IMR-90 (cell line): ENCODE measurements around the gene THYN1. TPM values are rescaled to one million over a fixed set of nuclear protein-coding genes. Genes with fewer than 3 reads are reported as not detected.

Source experiments
- ATAC-seq: fragments of 200-7000 bp; cut with Tn5 transposase; 2 replicates; pipeline ENCODE4 v1.9.1; 2020; ENCODE audit warnings: low read depth, mild to moderate bottlenecking, moderate library complexity
- BruUV-seq: library from RNA; stranded (reverse); fragments of 400-500 nt; replicated peaks from 2 replicates; lab custom pipeline; 2021; lab: Mats Ljungman, UMichigan
- CTCF ChIA-PET: fragments of 300-600 bp; formaldehyde crosslinking; extraction: SDS; loops from one replicate; lab custom pipeline; 2021; ENCODE audit warnings: antibody characterized with exemption; lab: Yijun Ruan, JAX
- POLR2A ChIA-PET: fragments of 300-600 bp; sonication (Branson Sonifier 250); formaldehyde crosslinking; loops from one replicate; lab custom pipeline; 2022; ENCODE audit warnings: antibody characterized with exemption; ENCODE audit not compliant: unreplicated experiment; lab: Charles Lee
- DNase-seq: peaks from one replicate; pipeline ENCODE4 v3.0.0; 2013
- H2AFZ ChIP-seq: replicated peaks from 2 replicates; pipeline ENCODE3; 2013; ENCODE audit warnings: low read length, mild to moderate bottlenecking; ENCODE audit not compliant: poor library complexity
- H2AK5ac ChIP-seq: 2 replicates; pipeline ENCODE4 v1.6.1; 2013; ENCODE audit warnings: low read depth, low read length, inconsistent platforms
- H2AK9ac ChIP-seq: replicated peaks from 2 replicates; pipeline ENCODE3; 2013; ENCODE audit warnings: mild to moderate bottlenecking, low read depth, low read length, moderate library complexity; ENCODE audit not compliant: poor library complexity
- H2BK120ac ChIP-seq: 2 replicates; pipeline ENCODE4 v1.6.1; 2013; ENCODE audit warnings: low read depth, low read length, inconsistent platforms
- H2BK15ac ChIP-seq: 3 replicates; pipeline ENCODE4 v1.6.1; 2013; ENCODE audit warnings: low read depth, low read length, inconsistent platforms
- H2BK20ac ChIP-seq: 2 replicates; pipeline ENCODE4 v1.6.1; 2013; ENCODE audit warnings: low read depth, mild to moderate bottlenecking, inconsistent platforms, low read length, moderate library complexity
- H2BK5ac ChIP-seq: 2 replicates; pipeline ENCODE4 v1.6.1; 2013; ENCODE audit warnings: mild to moderate bottlenecking, low read depth, low read length, inconsistent platforms; ENCODE audit not compliant: poor library complexity, severe bottlenecking
- H3K14ac ChIP-seq: replicated peaks from 2 replicates; pipeline ENCODE4 v1.6.1; 2013; ENCODE audit warnings: low read depth, low read length, inconsistent platforms
- H3K18ac ChIP-seq: 2 replicates; pipeline ENCODE4 v1.6.1; 2013; ENCODE audit warnings: low read depth, low read length, control low read depth
- H3K23ac ChIP-seq: 2 replicates; pipeline ENCODE4 v1.6.1; 2013; ENCODE audit warnings: low read depth, low read length, inconsistent platforms
- H3K27ac ChIP-seq: 2 replicates; pipeline ENCODE4 v1.5.1; 2013; ENCODE audit warnings: mild to moderate bottlenecking, control low read depth, low read length; ENCODE audit not compliant: insufficient read depth
- H3K27me3 ChIP-seq: 2 replicates; pipeline ENCODE4 v1.6.1; 2013; ENCODE audit warnings: low read length; ENCODE audit not compliant: control insufficient read depth, insufficient read depth
- H3K36me3 ChIP-seq: 2 replicates; pipeline ENCODE4 v1.6.1; 2013; ENCODE audit warnings: low read length, mixed read lengths; ENCODE audit not compliant: control insufficient read depth, insufficient read depth
- H3K4ac ChIP-seq: 2 replicates; pipeline ENCODE4 v1.6.1; 2013; ENCODE audit warnings: low read depth, low read length, inconsistent platforms
- H3K4me1 ChIP-seq: 2 replicates; pipeline ENCODE4 v1.6.1; 2013; ENCODE audit warnings: low read length, mixed read lengths; ENCODE audit not compliant: control insufficient read depth, insufficient read depth
- H3K4me2 ChIP-seq: 2 replicates; pipeline ENCODE4 v1.6.1; 2013; ENCODE audit warnings: low read depth, mild to moderate bottlenecking, control low read depth, low read length, moderate library complexity
- H3K4me3 ChIP-seq: 2 replicates; pipeline ENCODE4 v1.5.1; 2013; ENCODE audit warnings: low read depth, mild to moderate bottlenecking, control low read depth, low read length, moderate library complexity; ENCODE audit not compliant: insufficient read depth
- H3K56ac ChIP-seq: 2 replicates; pipeline ENCODE4 v1.6.1; 2013; ENCODE audit warnings: low read length, inconsistent platforms; ENCODE audit not compliant: insufficient read depth; ENCODE audit errors: extremely low read depth
- H3K79me1 ChIP-seq, 2 experiments: 2 replicates each; pipeline ENCODE4 v1.6.1; 2013; ENCODE audit warnings: low read length in 2 of 2, inconsistent platforms in 1 of 2, low read depth in 1 of 2
- H3K9ac ChIP-seq: 2 replicates; pipeline ENCODE4 v1.6.1; 2013; ENCODE audit warnings: low read depth, low read length, control low read depth
- H3K9me1 ChIP-seq: 2 replicates; pipeline ENCODE4 v1.6.1; 2013; ENCODE audit warnings: low read length, inconsistent platforms; ENCODE audit not compliant: insufficient read depth
- H3K9me3 ChIP-seq: 2 replicates; pipeline ENCODE4 v1.6.1; 2013; ENCODE audit warnings: low read length; ENCODE audit not compliant: control insufficient read depth, insufficient read depth
- H4K20me1 ChIP-seq: 2 replicates; pipeline ENCODE4 v1.6.1; 2013; ENCODE audit warnings: low read length, inconsistent platforms; ENCODE audit not compliant: insufficient read depth
- H4K5ac ChIP-seq: 2 replicates; pipeline ENCODE4 v1.6.1; 2013; ENCODE audit warnings: mild to moderate bottlenecking, low read depth, low read length, control low read depth
- H4K8ac ChIP-seq, 2 experiments: 2 replicates each; pipeline ENCODE4 v1.6.1; 2013; ENCODE audit warnings: low read depth in 2 of 2, low read length in 2 of 2, control low read depth in 1 of 2, inconsistent platforms in 1 of 2
- H4K91ac ChIP-seq: 2 replicates; pipeline ENCODE4 v1.6.1; 2013; ENCODE audit warnings: low read depth, low read length, inconsistent platforms; ENCODE audit not compliant: insufficient read depth
- BHLHE40 ChIP-seq: fragments of 150-350 bp; IDR thresholded peaks from 2 replicates; pipeline ENCODE4 v1.6.1; 2016; ENCODE audit warnings: mild to moderate bottlenecking, low read depth, low read length
- RCOR1 ChIP-seq: IDR thresholded peaks from 2 replicates; pipeline ENCODE4 v1.6.1; 2012; ENCODE audit warnings: mild to moderate bottlenecking, low read length, improper control_type of control experiment; ENCODE audit not compliant: insufficient replicate concordance
- RFX5 ChIP-seq: IDR thresholded peaks from 2 replicates; pipeline ENCODE4 v1.8.0; 2012; ENCODE audit warnings: low read depth, mild to moderate bottlenecking, low read length, moderate library complexity
- SMC3 ChIP-seq: fragments of 150-350 bp; IDR thresholded peaks from 2 replicates; pipeline ENCODE4 v1.6.1; 2016; ENCODE audit warnings: low read depth, mild to moderate bottlenecking, antibody characterized with exemption, low read length, moderate library complexity
- WGBS, 2 experiments: methylation state at CpG; one replicate each; pipeline versions ENCODE4 v1.1.5 to v1.1.7; 2013; ENCODE audit warnings: missing lambda C conversion rate in 2 of 2; ENCODE audit not compliant: insufficient read length in 1 of 2; ENCODE audit errors: extremely low coverage in 2 of 2; 5-methylcytosine and 5-hydroxymethylcytosine counted together
- dilution Hi-C: fragments of 300-500 bp; cut with HindIII; formaldehyde crosslinking; loops from one replicate; pipeline ENCODE4 v1.14.3; 2018; ENCODE audit warnings: low sequenced_read_pairs; ENCODE audit not compliant: unreplicated experiment
- in situ Hi-C: fragments of 300-500 bp; cut with MboI; formaldehyde crosslinking; loops from 3 replicates; pipeline ENCODE4 v1.14.3; 2019; ENCODE audit warnings: low sequenced_read_pairs, inconsistent platforms, mixed read lengths
- intact Hi-C: fragments of 100-400 bp; cut with micrococcal nuclease; formaldehyde crosslinking; loops from 2 replicates; pipeline ENCODE4 v1.10.0; 2022
- polyA plus RNA-seq, 3 experiments: library from polyadenylated mRNA; depleted of rRNA; stranded (reverse); fragments of >200 nt; gene quantifications; 2 replicates each; pipeline ENCODE4 v1.2.3, GENCODE V29; 2012; ENCODE audit warnings: low replicate concordance in 1 of 3
- total RNA-seq: library from RNA; depleted of rRNA; stranded (reverse); fragments of >200 nt; gene quantifications from 2 replicates; pipeline ENCODE4 v1.2.3, GENCODE V29; 2012

THYN1 gene
- total and polyA plus RNA-seq, 2 of the 4 experiments (the other 2 are of a cell fraction), result 43.1 to 72.1 TPM

DNA sequence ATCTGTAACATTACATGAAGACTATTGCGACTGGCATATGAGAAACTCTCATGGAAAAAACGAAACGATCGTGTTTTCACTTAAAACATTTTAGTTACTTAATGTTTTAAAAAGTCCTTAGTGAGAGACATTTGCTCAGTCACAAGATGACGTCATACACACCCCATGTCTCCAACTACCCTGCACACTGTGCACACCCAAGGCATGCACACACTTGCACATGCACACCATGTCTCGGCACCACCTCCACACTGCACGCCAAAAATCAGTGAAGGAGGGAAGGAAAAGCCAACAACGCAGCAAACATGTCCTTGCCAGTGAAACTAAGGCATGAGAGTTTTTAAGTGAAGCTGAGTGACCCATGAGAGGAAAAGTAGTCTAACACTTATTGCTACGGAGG lies 47.4 kb downstream of the THYN1 start:
- no peak overlapping the region for H2BK15ac ChIP-seq
- no TSS peak for BruUV-seq
- H3K4me1 ChIP-seq, result no peaks in the 10 kb centered on the region
- peaks cover 18% of the 10 kb centered on the region for H3K36me3 ChIP-seq
- POLR2A ChIA-PET, result no interaction called here
- DNase-seq (no peak), ATAC-seq (no peak)
- no peak overlapping the region for H3K23ac ChIP-seq
- no peaks in the 10 kb centered on the region for H3K27me3 ChIP-seq
- H3K4ac ChIP-seq, result no peak overlapping the region
- no peak overlapping the region for H3K14ac ChIP-seq
- no peaks in the 10 kb centered on the region for H3K9me3 ChIP-seq
- H2AFZ ChIP-seq, result no peak overlapping the region
- TF ChIP-seq BHLHE40, result no peak
- TF ChIP-seq RFX5, result no peak
- no peak for TF ChIP-seq SMC3
- no peak for TF ChIP-seq RCOR1
- WGBS, 2 experiments, result no CpG with 5 or more reads among the region's 9 CpGs
- H2AK9ac ChIP-seq, result no peak overlapping the region
- H4K5ac ChIP-seq, result no peak overlapping the region
- dilution Hi-C loops, result no loop called here
- H3K56ac ChIP-seq, result no peak overlapping the region
- no peak overlapping the region for H2BK120ac ChIP-seq
- H2BK20ac ChIP-seq, result no peak overlapping the region
- H3K9ac ChIP-seq, result no peak overlapping the region
- no peak overlapping the region for H2AK5ac ChIP-seq
- H4K20me1 ChIP-seq, result no peaks in the 10 kb centered on the region
- no peak overlapping the region for H3K4me3 ChIP-seq
- intact Hi-C loops, result no loop called here
- H4K91ac ChIP-seq, result no peak overlapping the region
- H3K4me2 ChIP-seq, result no peak overlapping the region
- H3K27ac ChIP-seq, result no peak overlapping the region
- CTCF ChIA-PET, result interaction anchor here (0.8 kb wide), 1 partner anchor 278 kb away, joined by 4 read pairs; no protein-coding TSS in a partner anchor
- no peak overlapping the region for H4K8ac ChIP-seq
- H2BK5ac ChIP-seq, result no peak overlapping the region
- in situ Hi-C loops, result no loop called here
- no peak overlapping the region for H3K18ac ChIP-seq
- peaks cover 3 to 6% of the 10 kb centered on the region in 2 experiments; a peak in 1 of 4 replicates for H3K79me1 ChIP-seq
- H3K9me1 ChIP-seq, result no peaks in the 10 kb centered on the region
